Chondrocyte (in vitro differentiated cells): Measurements from ENCODE around the gene FBRSL1. TPM values are rescaled to one million over a fixed set of nuclear protein-coding genes. Genes with fewer than 3 reads are reported as not detected.

ENCODE experiments used
- DNase-seq: peaks from one replicate; pipeline ENCODE4 v3.0.0; 2021; ENCODE audit warnings: mixed read lengths, low spot score
- H3K27ac Mint-ChIP-seq: one replicate; pipeline ENCODE4 v1.8.0; 2021; ENCODE audit warnings: mild to moderate bottlenecking, moderate library complexity, mixed read lengths; ENCODE audit not compliant: unreplicated experiment
- H3K27me3 Mint-ChIP-seq: 2 replicates; pipeline ENCODE4 v1.8.0; 2021; ENCODE audit warnings: low read depth, mixed read lengths
- H3K36me3 Mint-ChIP-seq: 2 replicates; pipeline ENCODE4 v1.8.0; 2021; ENCODE audit warnings: low read depth, mixed read lengths
- H3K4me1 Mint-ChIP-seq: 2 replicates; pipeline ENCODE4 v1.8.0; 2021; ENCODE audit warnings: low read depth, mild to moderate bottlenecking, mixed read lengths
- H3K4me3 Mint-ChIP-seq: one replicate; pipeline ENCODE4 v1.8.0; 2021; ENCODE audit warnings: mild to moderate bottlenecking, moderate library complexity, mixed read lengths; ENCODE audit not compliant: unreplicated experiment
- H3K9me3 Mint-ChIP-seq: 2 replicates; pipeline ENCODE4 v1.8.0; 2021; ENCODE audit warnings: low read depth, mixed read lengths
- CTCF ChIP-seq: fragments of 200-600 bp; sonication (generic); IDR thresholded peaks from 2 replicates; pipeline ENCODE4 v1.5.0; 2021; ENCODE audit warnings: antibody characterized with exemption, mild to moderate bottlenecking, moderate library complexity
- total RNA-seq: library from RNA; stranded (reverse); gene quantifications from 3 replicates; pipeline ENCODE4 v1.2.1, GENCODE V29; 2021

Gene FBRSL1
- total RNA-seq, 1 donor from 2014 or later, result 41.1 TPM

GRCh38 chr12:132525011-132525832, 35.3 kb downstream of the FBRSL1 start:
- TF ChIP-seq CTCF, result no peak
- peaks cover 5% of the 10 kb centered on the region for H3K4me1 Mint-ChIP-seq
- no peak overlapping the region for H3K4me3 Mint-ChIP-seq
- H3K9me3 Mint-ChIP-seq, result no peaks in the 10 kb centered on the region
- no peak for DNase-seq
- H3K27ac Mint-ChIP-seq, result no peak overlapping the region
- H3K36me3 Mint-ChIP-seq, result no peaks in the 10 kb centered on the region
- no peaks in the 10 kb centered on the region for H3K27me3 Mint-ChIP-seq

GRCh38 chr12:132525833-132526455, 36.0 kb downstream of the FBRSL1 start:
- H3K27me3 Mint-ChIP-seq, result no peaks in the 10 kb centered on the region

GRCh38 chr12:132527186-132527882, 37.4 kb downstream of the FBRSL1 start:
- Mint-ChIP-seq H3K4me1 (peaks cover 5% of the 10 kb centered on the region), H3K4me3 (no peak overlapping the region), H3K36me3 (no peaks in the 10 kb centered on the region), H3K27ac (no peak overlapping the region), H3K27me3 (no peaks in the 10 kb centered on the region), H3K9me3 (no peaks in the 10 kb centered on the region)
- TF ChIP-seq CTCF, result no peak
- DNase-seq, result no peak

More at GRCh38 chr12:132525833-132526455, 36.0 kb downstream of the FBRSL1 start:
- Mint-ChIP-seq H3K36me3 (no peaks in the 10 kb centered on the region), H3K27ac (no peak overlapping the region), H3K4me1 (peaks cover 5% of the 10 kb centered on the region), H3K9me3 (no peaks in the 10 kb centered on the region), H3K4me3 (no peak overlapping the region)
- no peak for DNase-seq
- no peak for TF ChIP-seq CTCF

- Mint-ChIP-seq H3K9me3 (no peaks in the 10 kb centered on the region), H3K4me1 (peaks cover 5% of the 10 kb centered on the region), H3K27me3 (no peaks in the 10 kb centered on the region), H3K36me3 (no peaks in the 10 kb centered on the region), H3K27ac (no peak overlapping the region), H3K4me3 (no peak overlapping the region)
- DNase-seq, result no peak
- TF ChIP-seq CTCF, result no peak
Observed at GRCh38 chr12:132527883-132528264, 37.9 kb downstream of the FBRSL1 start.

GRCh38 chr12:132528564-132529106, 38.7 kb downstream of the FBRSL1 start:
- peaks cover 3% of the 10 kb centered on the region for H3K4me1 Mint-ChIP-seq
- peaks cover 3% of the 10 kb centered on the region for H3K36me3 Mint-ChIP-seq
- no peak overlapping the region for H3K27ac Mint-ChIP-seq
- H3K27me3 Mint-ChIP-seq, result no peaks in the 10 kb centered on the region
- H3K4me3 Mint-ChIP-seq, result no peak overlapping the region
- no peak for TF ChIP-seq CTCF
- no peaks in the 10 kb centered on the region for H3K9me3 Mint-ChIP-seq
- DNase-seq, result no peak
